ENCODE results near the gene SRBD1. TPM values are rescaled to one million over a fixed set of nuclear protein-coding genes. Genes with fewer than 3 reads are reported as not detected.

The SRBD1 gene
- total RNA-seq, 6 experiments from 2014 or later: 7.4 to 14.1 (median 9.4) TPM

GRCh38 chr2:45614871-45615415 lies 3.9 kb upstream of the SRBD1 start:
- no peaks in the 10 kb centered on the region for H3K9me3 ChIP-seq
- WGBS (ENCODE audit: insufficient coverage, low coverage, low lambda C conversion rate, missing lambda C conversion rate): 39% methylated on average over 2 of the region's 3 CpGs
- H3K27me3 ChIP-seq: no peaks in the 10 kb centered on the region
- no peak overlapping the region for H3K4me3 ChIP-seq
- H3K36me3 ChIP-seq: no peaks in the 10 kb centered on the region
- peaks cover 0 to 3% (median 0%) of the 10 kb centered on the region in 4 donors for H3K4me1 ChIP-seq
- H3K27ac ChIP-seq: no peak overlapping the region
- no peak for DNase-seq
- no peak for ATAC-seq
- intact Hi-C loops (cut with DNase I): no loop called here
- TF ChIP-seq CTCF (IDR thresholded peaks at IDR 0.05): no peak
- no peak for TF ChIP-seq POLR2A (IDR thresholded peaks at IDR 0.05)

- intact Hi-C loops (cut with DNase I): no loop called here
- Histone ChIP-seq H3K36me3 (no peaks in the 10 kb centered on the region), H3K9me3 (no peaks in the 10 kb centered on the region), H3K27ac (no peak overlapping the region), H3K27me3 (no peaks in the 10 kb centered on the region), H3K4me1 (peaks cover 0 to 8% (median 0%) of the 10 kb centered on the region in 4 donors), H3K4me3 (no peak overlapping the region)
- WGBS (ENCODE audit: insufficient coverage, low coverage, low lambda C conversion rate, missing lambda C conversion rate): 33% methylated on average over 1 of the region's 1 CpG
- DNase-seq (no peak), ATAC-seq (no peak)
- TF ChIP-seq POLR2A (IDR thresholded peaks at IDR 0.05) (no peak), CTCF (IDR thresholded peaks at IDR 0.05) (no peak)
These were observed 3.3 kb upstream of the SRBD1 start for GRCh38 chr2:45614330-45614729.

- WGBS (ENCODE audit: insufficient coverage, low coverage, low lambda C conversion rate, missing lambda C conversion rate): 90% methylated on average over 2 of the region's 2 CpGs
- no peaks in the 10 kb centered on the region for H3K9me3 ChIP-seq
- DNase-seq (no peak), ATAC-seq (no peak)
- no peak overlapping the region for H3K27ac ChIP-seq
- no peaks in the 10 kb centered on the region for H3K27me3 ChIP-seq
- H3K36me3 ChIP-seq: no peaks in the 10 kb centered on the region
- peaks cover 0 to 8% (median 0%) of the 10 kb centered on the region in 4 donors for H3K4me1 ChIP-seq
- H3K4me3 ChIP-seq: no peak overlapping the region
- intact Hi-C loops (cut with DNase I): no loop called here
- TF ChIP-seq CTCF (IDR thresholded peaks at IDR 0.05): no peak
- TF ChIP-seq POLR2A (IDR thresholded peaks at IDR 0.05): no peak
These were observed 1.7 kb upstream of the SRBD1 start for GRCh38 chr2:45612731-45613130.

GRCh38 chr2:45612285-45612684 lies 1.2 kb upstream of the SRBD1 start:
- 81% methylated on average over 2 of the region's 2 CpGs for WGBS (ENCODE audit: insufficient coverage, low coverage, low lambda C conversion rate, missing lambda C conversion rate)
- intact Hi-C loops (cut with DNase I): no loop called here
- H3K27ac ChIP-seq: no peak overlapping the region

More at GRCh38 chr2:45612285-45612684, 1.2 kb upstream of the SRBD1 start:
- Histone ChIP-seq H3K4me3 (no peak overlapping the region), H3K4me1 (peaks cover 0 to 8% (median 0%) of the 10 kb centered on the region in 4 donors), H3K36me3 (no peaks in the 10 kb centered on the region), H3K27me3 (no peaks in the 10 kb centered on the region), H3K9me3 (no peaks in the 10 kb centered on the region)
- no peak for ATAC-seq
- DNase-seq: no peak
- TF ChIP-seq CTCF (IDR thresholded peaks at IDR 0.05) (no peak), POLR2A (IDR thresholded peaks at IDR 0.05) (no peak)
